SJSA1 (cell line): ENCODE data around the gene NDFIP1. TPM values are rescaled to one million over a fixed set of nuclear protein-coding genes. Genes with fewer than 3 reads are reported as not detected.
A peak's percentile ranks its signal among the peaks of the same experiment; 100 is the strongest.

Experiments
- DNase-seq, 2 experiments: peaks; one replicate each; pipeline ENCODE4 v3.0.0-alpha.2; 2015 to 2020; ENCODE audit warnings: low spot score in 2 of 2, low read depth in 1 of 2
- H3K27ac ChIP-seq: fragments of 250-450 bp; sonication (Bioruptor Pico); 2 replicates; pipeline ENCODE4 v1.5.1; 2020; ENCODE audit warnings: mild to moderate bottlenecking, moderate library complexity
- H3K27me3 ChIP-seq: fragments of 250-450 bp; sonication (Bioruptor Pico); replicated peaks from 2 replicates; pipeline ENCODE4 v1.5.1; 2020; ENCODE audit warnings: mild to moderate bottlenecking, moderate library complexity
- H3K36me3 ChIP-seq: fragments of 250-450 bp; sonication (Bioruptor Pico); 2 replicates; pipeline ENCODE4 v1.5.1; 2020; ENCODE audit warnings: mild to moderate bottlenecking
- H3K4me1 ChIP-seq: fragments of 250-450 bp; sonication (Bioruptor Pico); replicated peaks from 2 replicates; pipeline ENCODE4 v1.6.1; 2021; ENCODE audit warnings: mild to moderate bottlenecking
- H3K4me3 ChIP-seq: fragments of 250-450 bp; sonication (Bioruptor Pico); 2 replicates; pipeline ENCODE4 v1.5.1; 2020; ENCODE audit warnings: mild to moderate bottlenecking
- H3K9me3 ChIP-seq: fragments of 250-450 bp; sonication (Bioruptor Pico); replicated peaks from 2 replicates; pipeline ENCODE4 v1.5.1; 2020; ENCODE audit warnings: mild to moderate bottlenecking
- total RNA-seq: library from RNA; depleted of rRNA; stranded (reverse); fragments of >200 nt; shearing (Covaris generic); gene quantifications from 2 replicates; pipeline ENCODE4 v1.2.3, GENCODE V29; 2014

NDFIP1 gene
- total RNA-seq, 1 experiment from 2014 or later: 76.1 TPM

- Histone ChIP-seq H3K4me3 (no peak overlapping the region), H3K27ac (no peak overlapping the region), H3K9me3 (no peaks in the 10 kb centered on the region), H3K36me3 (no peaks in the 10 kb centered on the region), H3K27me3 (no peaks in the 10 kb centered on the region), H3K4me1 (peaks cover 24% of the 10 kb centered on the region)
- no peak for DNase-seq
These were observed 8.3 kb upstream of the NDFIP1 start for GRCh38 chr5:142100307-142100706.

- DNase-seq: no peak
- Histone ChIP-seq H3K27me3 (no peaks in the 10 kb centered on the region), H3K4me1 (peaks cover 17% of the 10 kb centered on the region), H3K27ac (no peak overlapping the region), H3K36me3 (no peaks in the 10 kb centered on the region), H3K4me3 (no peak overlapping the region), H3K9me3 (no peaks in the 10 kb centered on the region)
These were observed 5.4 kb upstream of the NDFIP1 start for GRCh38 chr5:142102980-142103740.

GRCh38 chr5:142104491-142104890, 4.1 kb upstream of the NDFIP1 start:
- Histone ChIP-seq H3K27ac (no peak overlapping the region), H3K36me3 (peaks cover 7% of the 10 kb centered on the region), H3K4me1 (peaks cover 10% of the 10 kb centered on the region), H3K4me3 (no peak overlapping the region), H3K27me3 (no peaks in the 10 kb centered on the region), H3K9me3 (no peaks in the 10 kb centered on the region)
- DNase-seq: no peak

GRCh38 chr5:142106061-142106460, 2.5 kb upstream of the NDFIP1 start:
- Histone ChIP-seq H3K9me3 (no peaks in the 10 kb centered on the region), H3K36me3 (peaks cover 11% of the 10 kb centered on the region), H3K27ac (no peak overlapping the region), H3K27me3 (no peaks in the 10 kb centered on the region), H3K4me1 (peaks cover 20% of the 10 kb centered on the region), H3K4me3 (no peak overlapping the region)
- DNase-seq: no peak

GRCh38 chr5:142107036-142107735, 1.4 kb upstream of the NDFIP1 start:
- peaks cover 20% of the 10 kb centered on the region for H3K4me1 ChIP-seq

GRCh38 chr5:142107736-142108431, 695 bp upstream of the NDFIP1 start:
- Histone ChIP-seq H3K36me3 (peaks cover 20% of the 10 kb centered on the region), H3K9me3 (no peaks in the 10 kb centered on the region), H3K4me3 (peak overlapping the region; percentile 96), H3K27me3 (no peaks in the 10 kb centered on the region), H3K4me1 (peaks cover 20% of the 10 kb centered on the region), H3K27ac (no peak overlapping the region)
- no peak for DNase-seq

More at GRCh38 chr5:142107036-142107735, 1.4 kb upstream of the NDFIP1 start:
- Histone ChIP-seq H3K9me3 (no peaks in the 10 kb centered on the region), H3K27me3 (no peaks in the 10 kb centered on the region), H3K36me3 (peaks cover 20% of the 10 kb centered on the region), H3K4me3 (no peak overlapping the region), H3K27ac (no peak overlapping the region)
- DNase-seq: no peak

GRCh38 chr5:142109331-142110045, 909 bp downstream of the NDFIP1 start:
- Histone ChIP-seq H3K27ac (peak overlapping the region; percentile 86), H3K9me3 (peaks cover 3% of the 10 kb centered on the region; the same call in 1 of the 2 replicates), H3K4me3 (peak overlapping the region; percentile 96), H3K27me3 (no peaks in the 10 kb centered on the region), H3K36me3 (peaks cover 28% of the 10 kb centered on the region), H3K4me1 (peaks cover 20% of the 10 kb centered on the region)
- DNase-seq: no peak

GRCh38 chr5:142110046-142110531, 1.5 kb downstream of the NDFIP1 start:
- H3K36me3 ChIP-seq: peaks cover 31% of the 10 kb centered on the region

GRCh38 chr5:142110988-142111687, 2.6 kb downstream of the NDFIP1 start:
- no peaks in the 10 kb centered on the region for H3K27me3 ChIP-seq
- peaks cover 3% of the 10 kb centered on the region; the same call in 1 of the 2 replicates for H3K9me3 ChIP-seq
- peaks cover 31% of the 10 kb centered on the region for H3K36me3 ChIP-seq
- H3K27ac ChIP-seq: no peak overlapping the region
- no peak for DNase-seq
- H3K4me1 ChIP-seq: peaks cover 20% of the 10 kb centered on the region
- H3K4me3 ChIP-seq: no peak overlapping the region

More at GRCh38 chr5:142110046-142110531, 1.5 kb downstream of the NDFIP1 start:
- Histone ChIP-seq H3K4me1 (peaks cover 20% of the 10 kb centered on the region), H3K9me3 (peaks cover 3% of the 10 kb centered on the region; the same call in 1 of the 2 replicates), H3K27ac (peak overlapping the region; percentile 86; the same call in 1 of the 2 replicates), H3K27me3 (no peaks in the 10 kb centered on the region), H3K4me3 (peak overlapping the region; percentile 96)
- DNase-seq: peak in 1 of 2 experiments; percentile 53

GRCh38 chr5:142114687-142115086, 6.1 kb downstream of the NDFIP1 start:
- H3K27ac ChIP-seq: no peak overlapping the region
- no peak for DNase-seq
- H3K4me1 ChIP-seq: peaks cover 24% of the 10 kb centered on the region
- H3K27me3 ChIP-seq: no peaks in the 10 kb centered on the region
- H3K9me3 ChIP-seq: peaks cover 3% of the 10 kb centered on the region; the same call in 1 of the 2 replicates
- H3K4me3 ChIP-seq: no peak overlapping the region
- peaks cover 31% of the 10 kb centered on the region for H3K36me3 ChIP-seq

GRCh38 chr5:142115937-142116614, 7.5 kb downstream of the NDFIP1 start:
- Histone ChIP-seq H3K36me3 (peaks cover 39% of the 10 kb centered on the region), H3K9me3 (peaks cover 3% of the 10 kb centered on the region; the same call in 1 of the 2 replicates), H3K4me1 (peaks cover 16% of the 10 kb centered on the region), H3K27ac (no peak overlapping the region), H3K4me3 (no peak overlapping the region), H3K27me3 (no peaks in the 10 kb centered on the region)
- no peak for DNase-seq

- Histone ChIP-seq H3K27ac (no peak overlapping the region), H3K36me3 (peaks cover 41% of the 10 kb centered on the region), H3K9me3 (peaks cover 3% of the 10 kb centered on the region; the same call in 1 of the 2 replicates), H3K4me1 (peaks cover 16% of the 10 kb centered on the region), H3K27me3 (no peaks in the 10 kb centered on the region), H3K4me3 (no peak overlapping the region)
- DNase-seq: peak in 1 of 2 experiments; percentile 41
These were observed 9.1 kb downstream of the NDFIP1 start for GRCh38 chr5:142117579-142118151.
